Measurements from ENCODE around the gene MEOX1. TPM values are rescaled to one million over a fixed set of nuclear protein-coding genes. Genes with fewer than 3 reads are reported as not detected.

MEOX1 gene
- total RNA-seq, 1 donor from 2014 or later, result not detected

GRCh38 chr17:43634591-43635125 lies 27.1 kb downstream of the MEOX1 start:
- no peak for TF ChIP-seq CTCF (IDR thresholded peaks at IDR 0.05; ENCODE audit: partially characterized antibody, unreplicated experiment)
- Mint-ChIP-seq H3K4me3 (ENCODE audit: unreplicated experiment) (no peak overlapping the region), H3K27me3 (ENCODE audit: unreplicated experiment) (peaks cover 8% of the 10 kb centered on the region), H3K36me3 (ENCODE audit: unreplicated experiment) (no peaks in the 10 kb centered on the region), H3K4me1 (ENCODE audit: low read depth, unreplicated experiment) (peaks cover 2% of the 10 kb centered on the region), H3K9me3 (ENCODE audit: unreplicated experiment) (peaks cover 5% of the 10 kb centered on the region), H3K27ac (ENCODE audit: unreplicated experiment) (no peak overlapping the region)
- no peak for DNase-seq

- TF ChIP-seq CTCF (IDR thresholded peaks at IDR 0.05; ENCODE audit: partially characterized antibody, unreplicated experiment), result no peak
- Mint-ChIP-seq H3K4me1 (ENCODE audit: low read depth, unreplicated experiment) (peaks cover 2% of the 10 kb centered on the region), H3K4me3 (ENCODE audit: unreplicated experiment) (no peak overlapping the region), H3K27ac (ENCODE audit: unreplicated experiment) (no peak overlapping the region), H3K36me3 (ENCODE audit: unreplicated experiment) (no peaks in the 10 kb centered on the region), H3K9me3 (ENCODE audit: unreplicated experiment) (peaks cover 5% of the 10 kb centered on the region), H3K27me3 (ENCODE audit: unreplicated experiment) (peaks cover 7% of the 10 kb centered on the region)
- no peak for DNase-seq
Measured at GRCh38 chr17:43632221-43632620, 29.5 kb downstream of the MEOX1 start.

- H3K27me3 Mint-ChIP-seq (ENCODE audit: unreplicated experiment), result peaks cover 7% of the 10 kb centered on the region
- no peak overlapping the region for H3K27ac Mint-ChIP-seq (ENCODE audit: unreplicated experiment)
- DNase-seq, result no peak
- TF ChIP-seq CTCF (IDR thresholded peaks at IDR 0.05; ENCODE audit: partially characterized antibody, unreplicated experiment), result no peak
- H3K9me3 Mint-ChIP-seq (ENCODE audit: unreplicated experiment), result peaks cover 5% of the 10 kb centered on the region
- H3K4me3 Mint-ChIP-seq (ENCODE audit: unreplicated experiment), result no peak overlapping the region
- peaks cover 2% of the 10 kb centered on the region for H3K4me1 Mint-ChIP-seq (ENCODE audit: low read depth, unreplicated experiment)
- H3K36me3 Mint-ChIP-seq (ENCODE audit: unreplicated experiment), result no peaks in the 10 kb centered on the region
Measured at GRCh38 chr17:43631429-43631828, 30.3 kb downstream of the MEOX1 start.

GRCh38 chr17:43628089-43628650 lies 33.6 kb downstream of the MEOX1 start:
- Mint-ChIP-seq H3K27me3 (ENCODE audit: unreplicated experiment) (peaks cover under 1% of the 10 kb centered on the region), H3K4me3 (ENCODE audit: unreplicated experiment) (no peak overlapping the region), H3K36me3 (ENCODE audit: unreplicated experiment) (no peaks in the 10 kb centered on the region), H3K9me3 (ENCODE audit: unreplicated experiment) (peaks cover 2% of the 10 kb centered on the region), H3K27ac (ENCODE audit: unreplicated experiment) (no peak overlapping the region), H3K4me1 (ENCODE audit: low read depth, unreplicated experiment) (peaks cover under 1% of the 10 kb centered on the region)
- no peak for DNase-seq
- no peak for TF ChIP-seq CTCF (IDR thresholded peaks at IDR 0.05; ENCODE audit: partially characterized antibody, unreplicated experiment)

- no peaks in the 10 kb centered on the region for H3K36me3 Mint-ChIP-seq (ENCODE audit: unreplicated experiment)
Measured at GRCh38 chr17:43627653-43628052, 34.1 kb downstream of the MEOX1 start.

More at GRCh38 chr17:43627653-43628052, 34.1 kb downstream of the MEOX1 start:
- TF ChIP-seq CTCF (IDR thresholded peaks at IDR 0.05; ENCODE audit: partially characterized antibody, unreplicated experiment), result no peak
- Mint-ChIP-seq H3K27ac (ENCODE audit: unreplicated experiment) (no peak overlapping the region), H3K4me3 (ENCODE audit: unreplicated experiment) (no peak overlapping the region), H3K27me3 (ENCODE audit: unreplicated experiment) (no peaks in the 10 kb centered on the region), H3K9me3 (ENCODE audit: unreplicated experiment) (peaks cover 2% of the 10 kb centered on the region), H3K4me1 (ENCODE audit: low read depth, unreplicated experiment) (no peaks in the 10 kb centered on the region)
- no peak for DNase-seq
